GM13977 (cell line): Measurements from ENCODE around the gene WNT11.

Experiments
- DNase-seq: peaks from one replicate; pipeline ENCODE4 v3.0.0; 2012; ENCODE audit warnings: low spot score
- CTCF ChIP-seq: IDR thresholded peaks from 2 replicates; pipeline ENCODE4 v1.5.1; 2012; ENCODE audit warnings: mild to moderate bottlenecking, control low read depth; ENCODE audit not compliant: insufficient read depth; ENCODE audit errors: extremely low read depth, missing control alignments
- in situ Hi-C: fragments of 300-500 bp; cut with MboI; formaldehyde crosslinking; loops from one replicate; pipeline ENCODE4 v1.12.0; 2022; ENCODE audit warnings: low sequenced_read_pairs, low pct_unique_long_range_greater_than_20kb, mixed read lengths, inconsistent platforms; ENCODE audit not compliant: unreplicated experiment

The WNT11 gene

GRCh38 chr11:76162336-76163288, 43.7 kb downstream of the WNT11 start:
- in situ Hi-C loops: no loop called here
- no peak for TF ChIP-seq CTCF
- DNase-seq: no peak

- DNase-seq: no peak
- no peak for TF ChIP-seq CTCF
- in situ Hi-C loops: no loop called here
These were observed 44.9 kb downstream of the WNT11 start for GRCh38 chr11:76161261-76161961.

- DNase-seq: peak; percentile 27
- in situ Hi-C loops: no loop called here
- no peak for TF ChIP-seq CTCF
These were observed 45.4 kb downstream of the WNT11 start for GRCh38 chr11:76160856-76161255.

GRCh38 chr11:76159983-76160661, 46.2 kb downstream of the WNT11 start:
- in situ Hi-C loops: no loop called here
- no peak for TF ChIP-seq CTCF
- peak; percentile 22 for DNase-seq

GRCh38 chr11:76159303-76159937, 46.9 kb downstream of the WNT11 start:
- no peak for TF ChIP-seq CTCF
- in situ Hi-C loops: no loop called here
- DNase-seq: no peak
